Measurements from ENCODE around the gene MROH7. TPM values are rescaled to one million over a fixed set of nuclear protein-coding genes. Genes with fewer than 3 reads are reported as not detected.

The MROH7 gene
- total and polyA plus RNA-seq, 2 of the 13 experiments (the other 11 are each of a cell fraction or from before 2014, with no cell fraction given), result 0.09 TPM

GRCh38 chr1:54663725-54664124, 22.1 kb downstream of the MROH7 start:
- no TSS peak for BruUV-seq (replicated peaks)
- in situ Hi-C loops (cut with HindIII; ENCODE audit: extremely low pct_ligation_motif_present, low pct_unique_long_range_greater_than_20kb), result no loop called here
- POLR2A ChIA-PET, result no interaction called here
- H3K79me2 ChIP-seq (ENCODE audit: insufficient read depth, low read length), result no peaks in the 10 kb centered on the region
- peaks cover 4% of the 10 kb centered on the region; the same call in 1 of the 2 replicates for H3K9me3 ChIP-seq (ENCODE audit: low read length)
- ATAC-seq (peak; percentile 25; the same call in 1 of the 3 replicates), DNase-seq (ENCODE audit: low spot score) (no peak), FAIRE-seq (no peak)
- CTCF ChIA-PET (ENCODE audit: low intra/inter-chr PET ratio, low total read pairs), result no interaction called here
- H3K27me3 ChIP-seq (ENCODE audit: control insufficient read depth in 1 of 2, insufficient read depth in 2 of 2, low read length in 2 of 2), result no peaks in the 10 kb centered on the region; a peak in 1 of 5 replicates
- no peak overlapping the region for H3K9ac ChIP-seq (ENCODE audit: insufficient read depth, low read depth, low read length)
- H4K20me1 ChIP-seq (ENCODE audit: insufficient read depth, low read length), result no peaks in the 10 kb centered on the region
- H2AFZ ChIP-seq (ENCODE audit: low read length), result no peak overlapping the region
- no peak for TF ChIP-seq ARHGAP35 (CRISPR knock-in tag; IDR thresholded peaks at IDR 0.05; ENCODE audit: borderline replicate concordance)
- TF ChIP-seq, protein P1, sequence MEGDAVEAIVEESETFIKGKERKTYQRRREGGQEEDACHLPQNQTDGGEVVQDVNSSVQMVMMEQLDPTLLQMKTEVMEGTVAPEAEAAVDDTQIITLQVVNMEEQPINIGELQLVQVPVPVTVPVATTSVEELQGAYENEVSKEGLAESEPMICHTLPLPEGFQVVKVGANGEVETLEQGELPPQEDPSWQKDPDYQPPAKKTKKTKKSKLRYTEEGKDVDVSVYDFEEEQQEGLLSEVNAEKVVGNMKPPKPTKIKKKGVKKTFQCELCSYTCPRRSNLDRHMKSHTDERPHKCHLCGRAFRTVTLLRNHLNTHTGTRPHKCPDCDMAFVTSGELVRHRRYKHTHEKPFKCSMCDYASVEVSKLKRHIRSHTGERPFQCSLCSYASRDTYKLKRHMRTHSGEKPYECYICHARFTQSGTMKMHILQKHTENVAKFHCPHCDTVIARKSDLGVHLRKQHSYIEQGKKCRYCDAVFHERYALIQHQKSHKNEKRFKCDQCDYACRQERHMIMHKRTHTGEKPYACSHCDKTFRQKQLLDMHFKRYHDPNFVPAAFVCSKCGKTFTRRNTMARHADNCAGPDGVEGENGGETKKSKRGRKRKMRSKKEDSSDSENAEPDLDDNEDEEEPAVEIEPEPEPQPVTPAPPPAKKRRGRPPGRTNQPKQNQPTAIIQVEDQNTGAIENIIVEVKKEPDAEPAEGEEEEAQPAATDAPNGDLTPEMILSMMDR (CRISPR knock-in tag; IDR thresholded peaks at IDR 0.05), result peak; percentile 51
- peak; percentile 71 for TF ChIP-seq STAG1 (CRISPR knock-in tag; IDR thresholded peaks at IDR 0.05)
- TF ChIP-seq DNMT1 (CRISPR knock-in tag; IDR thresholded peaks at IDR 0.05), result no peak
- no peak for TF ChIP-seq ISL2 (CRISPR knock-in tag; IDR thresholded peaks at IDR 0.05)
- no peak overlapping the region for H3K4me2 ChIP-seq (ENCODE audit: low read depth, low read length)
- H3K27ac ChIP-seq (ENCODE audit: extremely low read length, insufficient read depth, low read length), result no peak overlapping the region
- intact Hi-C loops (cut with micrococcal nuclease; ENCODE audit: unreplicated experiment), result loop anchor here (5.0 kb wide), 1 partner anchor 166 kb away; no protein-coding TSS in a partner anchor
- WGBS (ENCODE audit: low lambda C conversion rate), result 6% methylated on average over 4 of the region's 4 CpGs
- no peaks in the 10 kb centered on the region for H3K4me1 ChIP-seq (ENCODE audit: insufficient read depth, low read length)
- no peaks in the 10 kb centered on the region for H3K36me3 ChIP-seq (replicated peaks in 1 of 2; ENCODE audit: control insufficient read depth in 1 of 2, insufficient read depth in 2 of 2, low read length in 2 of 2)
- H3K4me3 ChIP-seq (replicated peaks in 1 of 3; ENCODE audit: insufficient read depth in 1 of 3, low read depth in 2 of 3, low read length in 3 of 3), result no peak overlapping the region

DNA sequence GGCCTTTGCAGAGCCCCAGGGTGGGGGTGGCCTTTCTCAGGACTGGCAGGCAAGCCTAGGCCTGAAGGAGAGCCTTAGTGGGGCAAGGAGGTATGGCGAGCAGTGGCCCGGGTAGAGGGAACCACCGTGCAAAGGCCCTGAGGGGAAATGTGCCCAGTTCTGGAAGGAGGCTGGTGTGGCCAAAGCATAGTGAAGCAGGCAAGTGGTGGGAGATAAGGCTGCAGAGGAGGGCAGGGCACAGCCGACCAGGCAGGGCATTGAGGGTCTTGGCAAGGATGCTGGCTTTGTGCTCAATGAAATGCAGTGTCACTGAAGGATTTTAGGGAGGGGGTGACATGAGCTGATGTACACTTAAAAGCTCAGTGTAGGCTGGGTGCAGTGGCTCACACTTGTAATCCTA, 22.8 kb downstream of the MROH7 start:
- no TSS peak for BruUV-seq (replicated peaks)

More for the DNA sequence above, 22.8 kb downstream of the MROH7 start:
- DNase-seq (ENCODE audit: low spot score) (no peak), ATAC-seq (peak; percentile 23; the same call in 1 of the 3 replicates), FAIRE-seq (no peak)
- no peaks in the 10 kb centered on the region for H4K20me1 ChIP-seq (ENCODE audit: insufficient read depth, low read length)
- intact Hi-C loops (cut with micrococcal nuclease; ENCODE audit: unreplicated experiment), result loop anchor here (5.0 kb wide), 1 partner anchor 167 kb away; no protein-coding TSS in a partner anchor
- H3K4me3 ChIP-seq (replicated peaks in 1 of 3; ENCODE audit: insufficient read depth in 1 of 3, low read depth in 2 of 3, low read length in 3 of 3), result no peak overlapping the region
- ChIA-PET POLR2A (no interaction called here), CTCF (ENCODE audit: low intra/inter-chr PET ratio, low total read pairs) (no interaction called here)
- H3K4me1 ChIP-seq (ENCODE audit: insufficient read depth, low read length), result no peaks in the 10 kb centered on the region
- H3K4me2 ChIP-seq (ENCODE audit: low read depth, low read length), result no peak overlapping the region
- WGBS (ENCODE audit: low lambda C conversion rate), result 66% methylated on average over 4 of the region's 4 CpGs
- H3K36me3 ChIP-seq (replicated peaks in 1 of 2; ENCODE audit: control insufficient read depth in 1 of 2, insufficient read depth in 2 of 2, low read length in 2 of 2), result no peaks in the 10 kb centered on the region
- in situ Hi-C loops (cut with HindIII; ENCODE audit: extremely low pct_ligation_motif_present, low pct_unique_long_range_greater_than_20kb), result no loop called here
- no peaks in the 10 kb centered on the region for H3K79me2 ChIP-seq (ENCODE audit: insufficient read depth, low read length)
- H2AFZ ChIP-seq (ENCODE audit: low read length), result no peak overlapping the region
- no peak for TF ChIP-seq POLR2AphosphoS2 (IDR thresholded peaks at IDR 0.05; ENCODE audit: low read depth, low read length)
- H3K27ac ChIP-seq (ENCODE audit: extremely low read length, insufficient read depth, low read length), result no peak overlapping the region
- H3K9me3 ChIP-seq (ENCODE audit: low read length), result peaks cover 4% of the 10 kb centered on the region; the same call in 1 of the 2 replicates
- no peaks in the 10 kb centered on the region; a peak in 1 of 5 replicates for H3K27me3 ChIP-seq (ENCODE audit: control insufficient read depth in 1 of 2, insufficient read depth in 2 of 2, low read length in 2 of 2)
- H3K9ac ChIP-seq (ENCODE audit: insufficient read depth, low read depth, low read length), result no peak overlapping the region

Data from HepG2 (cell line).